Neuronal stem cell (in vitro differentiated cells): ENCODE data around the gene LMF1.

Experiments used
- DNase-seq: peaks from one replicate; pipeline ENCODE4 v3.0.0-alpha.2; 2013; ENCODE audit warnings: low spot score
- H2AFZ ChIP-seq: one replicate; pipeline ENCODE4 v1.6.1; 2013; ENCODE audit warnings: mild to moderate bottlenecking, low read length, inconsistent platforms
- H2AK5ac ChIP-seq: 2 replicates; pipeline ENCODE4 v1.6.1; 2013; ENCODE audit warnings: low read depth, mild to moderate bottlenecking, inconsistent platforms, low read length, moderate library complexity, mixed read lengths
- H2BK120ac ChIP-seq: 2 replicates; pipeline ENCODE4 v1.6.1; 2013; ENCODE audit warnings: low read depth, mild to moderate bottlenecking, inconsistent platforms, low read length, moderate library complexity, mixed read lengths
- H2BK12ac ChIP-seq: one replicate; pipeline ENCODE4 v1.6.1; 2013; ENCODE audit warnings: low read length, inconsistent platforms
- H2BK15ac ChIP-seq: 2 replicates; pipeline ENCODE4 v1.6.1; 2013; ENCODE audit warnings: mild to moderate bottlenecking, low read length, inconsistent platforms, mixed read lengths
- H2BK5ac ChIP-seq: one replicate; pipeline ENCODE4 v1.6.1; 2013; ENCODE audit warnings: inconsistent platforms, mild to moderate bottlenecking, low read length, moderate library complexity
- H3K14ac ChIP-seq: one replicate; pipeline ENCODE4 v1.6.1; 2013; ENCODE audit warnings: low read length, inconsistent platforms
- H3K18ac ChIP-seq: 2 replicates; pipeline ENCODE4 v1.6.1; 2013; ENCODE audit warnings: low read length, inconsistent platforms
- H3K23ac ChIP-seq: 2 replicates; pipeline ENCODE4 v1.6.1; 2013; ENCODE audit warnings: low read depth, mild to moderate bottlenecking, mixed read lengths, low read length, inconsistent platforms; ENCODE audit not compliant: poor library complexity
- H3K27ac ChIP-seq: replicated peaks from 3 replicates; pipeline ENCODE4 v1.5.1; 2013; ENCODE audit warnings: low read length, inconsistent platforms
- H3K27me3 ChIP-seq, 3 experiments: 2 replicates each; pipeline ENCODE4 v1.6.1; 2013; ENCODE audit warnings: low read length in 3 of 3, mild to moderate bottlenecking in 2 of 3, inconsistent platforms in 1 of 3, low read depth in 1 of 3, mixed read lengths in 1 of 3, moderate library complexity in 1 of 3; ENCODE audit not compliant: control insufficient read depth in 3 of 3, insufficient read depth in 3 of 3
- H3K36me3 ChIP-seq, 2 donors: replicated peaks in 1 of 2; 2 replicates each; pipeline ENCODE4 v1.6.1; 2013; ENCODE audit warnings: low read length in 2 of 2; ENCODE audit not compliant: control insufficient read depth in 2 of 2, insufficient read depth in 2 of 2
- H3K4ac ChIP-seq: 2 replicates; pipeline ENCODE4 v1.6.1; 2013; ENCODE audit warnings: inconsistent platforms, mild to moderate bottlenecking, low read length, moderate library complexity
- H3K4me1 ChIP-seq, 2 donors: 1 replicate in 1 of 2; 2 replicates in 1 of 2; pipeline ENCODE4 v1.6.1; 2013; ENCODE audit warnings: low read length in 2 of 2, low read depth in 1 of 2; ENCODE audit not compliant: control insufficient read depth in 2 of 2, insufficient read depth in 1 of 2
- H3K4me2 ChIP-seq: one replicate; pipeline ENCODE4 v1.6.1; 2013; ENCODE audit warnings: mild to moderate bottlenecking, low read length, inconsistent platforms; ENCODE audit not compliant: insufficient read depth, poor library complexity, severe bottlenecking
- H3K4me3 ChIP-seq, 2 donors: 2 replicates each; pipeline ENCODE4 v1.5.1; 2013; ENCODE audit warnings: low read length in 2 of 2, mild to moderate bottlenecking in 2 of 2, inconsistent platforms in 1 of 2, moderate library complexity in 1 of 2
- H3K79me1 ChIP-seq: one replicate; pipeline ENCODE4 v1.6.1; 2013; ENCODE audit warnings: low read depth, mild to moderate bottlenecking, inconsistent platforms, low read length, moderate library complexity
- H3K9ac ChIP-seq: one replicate; pipeline ENCODE4 v1.6.1; 2013; ENCODE audit warnings: mild to moderate bottlenecking, low read depth, low read length, inconsistent platforms; ENCODE audit not compliant: poor library complexity
- H3K9me3 ChIP-seq, 2 donors: replicated peaks in 1 of 2; 2 replicates each; pipeline versions ENCODE3 to v1.6.1; 2013; ENCODE audit warnings: low read length in 2 of 2, mild to moderate bottlenecking in 2 of 2, inconsistent platforms in 1 of 2, low read depth in 1 of 2, mixed read lengths in 1 of 2, moderate library complexity in 1 of 2; ENCODE audit not compliant: control insufficient read depth in 2 of 2, insufficient read depth in 1 of 2
- H4K8ac ChIP-seq: one replicate; pipeline ENCODE4 v1.6.1; 2013; ENCODE audit warnings: low read depth, mild to moderate bottlenecking, inconsistent platforms, low read length, moderate library complexity
- H4K91ac ChIP-seq: one replicate; pipeline ENCODE4 v1.6.1; 2013; ENCODE audit warnings: low read length, low read depth, mild to moderate bottlenecking, inconsistent platforms; ENCODE audit not compliant: poor library complexity
- WGBS, 2 donors: extraction: QIAGEN DNeasy Blood & Tissue Kit; methylation state at CpG; one replicate each; pipeline ENCODE4 v1.1.7; 2013; ENCODE audit warnings: missing lambda C conversion rate in 2 of 2, mixed read lengths in 1 of 2; ENCODE audit not compliant: insufficient read length in 2 of 2, insufficient replicate concordance in 1 of 2; ENCODE audit errors: extremely low coverage in 2 of 2; 5-methylcytosine and 5-hydroxymethylcytosine counted together

The LMF1 gene

DNA sequence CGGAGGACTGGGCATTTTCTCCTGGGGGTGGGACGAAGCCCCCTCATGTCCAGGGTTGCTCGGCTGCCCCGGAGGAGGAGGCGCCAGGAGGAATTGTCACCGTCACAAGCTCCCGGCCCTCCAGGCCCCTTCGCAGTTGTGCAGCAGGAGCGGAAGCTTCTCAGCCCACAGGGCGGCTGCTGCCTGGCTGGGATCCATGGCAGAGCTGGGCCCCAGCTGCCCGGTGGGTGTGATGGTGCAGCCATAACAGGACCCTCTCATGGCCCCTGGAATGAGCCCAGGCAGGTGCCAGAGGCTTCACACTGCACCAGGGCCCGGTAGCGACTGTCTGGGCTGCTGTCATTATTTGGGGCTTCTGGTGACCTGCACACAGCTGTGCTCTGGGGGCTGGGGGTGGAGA is 115.3 kb downstream of the LMF1 start:
- H3K27ac ChIP-seq, result no peak overlapping the region
- no peak overlapping the region for H3K14ac ChIP-seq
- no peak overlapping the region for H3K23ac ChIP-seq
- no peaks in the 10 kb centered on the region for H3K27me3 ChIP-seq
- H2BK5ac ChIP-seq, result peak overlapping the region; percentile 82
- no peak overlapping the region for H3K4me3 ChIP-seq
- peaks cover 2% of the 10 kb centered on the region for H3K79me1 ChIP-seq
- H2BK12ac ChIP-seq, result no peak overlapping the region
- WGBS, 2 donors, result no CpG with 5 or more reads among the region's 13 CpGs
- no peak overlapping the region for H4K91ac ChIP-seq
- no peaks in the 10 kb centered on the region for H3K36me3 ChIP-seq
- H3K4me2 ChIP-seq, result no peak overlapping the region
- no peak overlapping the region for H2BK15ac ChIP-seq
- no peak overlapping the region for H2BK120ac ChIP-seq
- H3K4me1 ChIP-seq, result no peaks in the 10 kb centered on the region
- H2AFZ ChIP-seq, result no peak overlapping the region
- H3K9ac ChIP-seq, result no peak overlapping the region
- peaks cover 17 to 40% of the 10 kb centered on the region in 2 donors for H3K9me3 ChIP-seq
- no peak overlapping the region for H2AK5ac ChIP-seq
- peak overlapping the region; percentile 53 for H3K4ac ChIP-seq
- H4K8ac ChIP-seq, result no peak overlapping the region
- DNase-seq, result no peak
- no peak overlapping the region for H3K18ac ChIP-seq

DNA sequence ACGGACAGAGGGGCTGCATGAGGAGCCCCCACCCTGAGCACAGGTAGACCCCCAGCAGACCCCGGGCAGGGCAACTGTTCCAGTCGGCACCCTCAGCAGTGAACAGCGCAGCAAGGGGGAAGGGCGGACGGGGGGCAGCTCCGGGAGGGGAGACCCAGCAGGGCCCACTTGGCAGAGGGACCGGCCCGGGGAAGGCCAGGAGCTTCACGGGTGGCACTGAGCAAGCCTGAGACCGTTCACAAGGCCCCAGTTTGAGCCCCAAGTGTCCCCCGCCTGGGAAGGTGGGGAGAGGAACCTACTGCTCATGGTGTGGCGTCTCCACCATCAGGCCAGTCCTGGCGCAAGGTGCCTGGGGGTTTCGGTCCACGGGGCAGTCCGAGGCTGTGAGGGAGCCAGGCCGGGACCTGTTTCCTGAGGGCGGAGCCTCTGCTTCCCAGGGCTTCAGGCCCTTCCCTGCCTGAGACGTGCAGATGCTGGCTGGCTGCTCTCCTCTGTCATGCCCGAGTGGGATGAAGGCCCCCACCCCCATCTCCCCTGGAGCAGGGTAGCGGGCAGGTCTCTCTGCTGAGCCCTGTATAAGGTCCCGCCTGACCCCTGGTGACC is 115.9 kb downstream of the LMF1 start:
- no peak overlapping the region for H3K9ac ChIP-seq
- no peaks in the 10 kb centered on the region for H3K36me3 ChIP-seq
- no peak overlapping the region for H2BK12ac ChIP-seq
- H3K18ac ChIP-seq, result no peak overlapping the region
- H4K91ac ChIP-seq, result no peak overlapping the region
- H3K4me2 ChIP-seq, result no peak overlapping the region
- H3K27me3 ChIP-seq, result no peaks in the 10 kb centered on the region
- H4K8ac ChIP-seq, result no peak overlapping the region
- no peak overlapping the region for H3K4me3 ChIP-seq
- H2BK120ac ChIP-seq, result no peak overlapping the region
- no peak overlapping the region for H3K14ac ChIP-seq
- no peaks in the 10 kb centered on the region for H3K4me1 ChIP-seq
- H3K9me3 ChIP-seq, result peaks cover 23 to 46% of the 10 kb centered on the region in 2 donors
- H2AFZ ChIP-seq, result no peak overlapping the region
- H3K4ac ChIP-seq, result no peak overlapping the region
- no peak overlapping the region for H3K27ac ChIP-seq
- no peak overlapping the region for H2BK15ac ChIP-seq
- DNase-seq, result no peak
- no CpG with 5 or more reads among the region's 23 CpGs for WGBS, 2 donors
- H3K23ac ChIP-seq, result no peak overlapping the region
- H2BK5ac ChIP-seq, result peak overlapping the region; percentile 82
- peaks cover 2% of the 10 kb centered on the region for H3K79me1 ChIP-seq
- no peak overlapping the region for H2AK5ac ChIP-seq

DNA sequence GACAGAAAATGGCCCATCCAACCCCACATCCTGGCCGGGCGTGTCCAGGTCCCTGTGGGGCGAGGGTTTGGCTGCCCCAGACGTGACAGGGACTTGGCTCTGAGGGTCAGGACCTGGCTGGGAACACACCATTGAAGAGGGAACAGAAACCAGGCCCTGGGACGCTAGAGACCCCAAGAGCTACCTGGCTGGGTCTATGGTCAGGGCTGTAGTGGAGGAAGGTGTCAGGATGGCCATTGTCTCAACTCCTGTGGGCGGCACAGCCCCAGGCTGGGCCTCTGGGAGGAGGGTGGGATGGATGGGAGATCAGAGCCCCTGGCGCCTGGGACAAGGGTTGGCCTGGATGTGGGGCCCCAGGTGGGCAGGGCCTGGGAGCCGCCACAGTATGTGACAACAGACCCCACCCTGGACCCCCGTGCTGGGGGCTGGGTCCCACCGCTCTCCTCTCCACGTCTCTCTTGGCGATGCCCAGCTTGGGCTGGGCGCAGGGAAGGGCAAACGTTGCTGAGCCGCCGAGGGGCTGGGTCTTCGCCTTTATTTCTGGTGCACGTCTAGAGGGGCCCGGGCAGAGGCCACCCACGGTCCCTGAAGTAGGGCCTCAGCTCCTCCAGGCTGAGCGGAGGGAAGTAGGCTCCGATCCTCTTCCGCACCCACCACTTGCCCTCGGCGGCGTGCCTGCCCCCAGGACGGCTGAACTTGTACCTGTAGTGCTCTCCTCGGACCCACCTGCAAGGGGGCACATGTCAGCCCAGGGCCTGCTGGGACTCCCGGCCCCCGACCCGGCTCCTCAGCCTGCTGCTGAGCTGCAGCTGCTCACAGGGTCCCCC is 116.6 kb downstream of the LMF1 start:
- Histone ChIP-seq H3K27ac (no peak overlapping the region), H2BK5ac (no peak overlapping the region), H3K9me3 (peaks cover 25 to 46% of the 10 kb centered on the region in 2 donors), H2BK15ac (no peak overlapping the region), H3K23ac (peak overlapping the region; percentile 73), H4K8ac (no peak overlapping the region), H3K9ac (no peak overlapping the region), H4K91ac (no peak overlapping the region), H3K79me1 (peaks cover 2% of the 10 kb centered on the region), H3K18ac (peak overlapping the region; percentile 28), H3K4ac (no peak overlapping the region), H2BK12ac (no peak overlapping the region), H3K27me3 (no peaks in the 10 kb centered on the region), H3K4me2 (no peak overlapping the region), H3K4me3 (peak overlapping the region in 1 of 2 donors; percentile 25), H2AK5ac (no peak overlapping the region), H2AFZ (no peak overlapping the region), H2BK120ac (no peak overlapping the region), H3K4me1 (no peaks in the 10 kb centered on the region), H3K14ac (peak overlapping the region; percentile 56), H3K36me3 (no peaks in the 10 kb centered on the region)
- no peak for DNase-seq
- WGBS, 2 donors, result no CpG with 5 or more reads among the region's 31 CpGs

DNA sequence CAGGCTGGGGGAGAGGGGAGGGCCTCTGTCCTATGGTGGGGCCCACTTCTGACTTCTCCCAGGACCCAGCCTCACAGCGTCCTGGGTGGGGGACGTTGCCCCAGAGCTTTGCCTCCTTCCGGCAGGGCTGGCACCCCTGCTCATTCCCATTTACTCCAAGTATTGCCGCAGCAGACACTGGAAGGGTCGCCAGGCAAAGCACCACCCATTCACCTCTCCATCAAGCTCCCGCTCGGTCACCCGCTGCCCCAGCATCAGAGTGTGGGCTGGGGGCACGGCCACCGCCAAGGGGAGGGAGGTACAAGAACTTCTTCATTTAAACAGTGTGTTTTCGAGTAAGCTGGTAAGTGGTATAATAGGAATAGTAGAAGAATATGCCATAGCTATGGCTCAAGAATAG is 117.5 kb downstream of the LMF1 start:
- no peak overlapping the region for H2BK12ac ChIP-seq
- WGBS, 2 donors, result no CpG with 5 or more reads among the region's 11 CpGs

More for the DNA sequence above, 117.5 kb downstream of the LMF1 start:
- H3K4ac ChIP-seq, result no peak overlapping the region
- H3K18ac ChIP-seq, result no peak overlapping the region
- H4K91ac ChIP-seq, result no peak overlapping the region
- H3K36me3 ChIP-seq, result no peaks in the 10 kb centered on the region
- no peaks in the 10 kb centered on the region for H3K27me3 ChIP-seq
- no peak overlapping the region for H2AK5ac ChIP-seq
- no peak overlapping the region for H2BK5ac ChIP-seq
- H2BK120ac ChIP-seq, result no peak overlapping the region
- no peaks in the 10 kb centered on the region for H3K4me1 ChIP-seq
- peaks cover 2% of the 10 kb centered on the region for H3K79me1 ChIP-seq
- H3K9me3 ChIP-seq, result peaks cover 21 to 51% of the 10 kb centered on the region in 2 donors
- H3K23ac ChIP-seq, result peak overlapping the region; percentile 55
- DNase-seq, result no peak
- H2BK15ac ChIP-seq, result no peak overlapping the region
- no peak overlapping the region for H2AFZ ChIP-seq
- no peak overlapping the region for H3K9ac ChIP-seq
- H3K4me3 ChIP-seq, result no peak overlapping the region
- no peak overlapping the region for H4K8ac ChIP-seq
- no peak overlapping the region for H3K27ac ChIP-seq
- H3K4me2 ChIP-seq, result no peak overlapping the region
- H3K14ac ChIP-seq, result no peak overlapping the region
